SK-N-SH treated with all-trans-retinoic acid at 6 μM for 48 hours (cell line): Measurements from ENCODE around the gene FGF14.

ENCODE experiments used
- ESRRG ChIP-seq: fragments of 250-450 bp; sonication (Bioruptor Pico); IDR thresholded peaks from 2 replicates; pipeline ENCODE4 v1.6.1; 2021; ENCODE audit warnings: mild to moderate bottlenecking
- RARB ChIP-seq: fragments of 250-450 bp; sonication (Bioruptor Pico); IDR thresholded peaks from 2 replicates; pipeline ENCODE4 v1.8.0; 2021; ENCODE audit warnings: mild to moderate bottlenecking, moderate library complexity
- ZFP3 ChIP-seq: fragments of 250-450 bp; sonication (Bioruptor Pico); IDR thresholded peaks from 2 replicates; pipeline ENCODE4 v1.5.0; 2020; ENCODE audit warnings: mild to moderate bottlenecking, moderate library complexity
- TF ChIP-seq, protein P1 (sequence below): fragments of 250-450 bp; sonication (Bioruptor Pico); IDR thresholded peaks from 2 replicates; pipeline ENCODE4 v1.8.0; 2020; ENCODE audit warnings: mild to moderate bottlenecking, moderate library complexity, borderline replicate concordance

DNA sequence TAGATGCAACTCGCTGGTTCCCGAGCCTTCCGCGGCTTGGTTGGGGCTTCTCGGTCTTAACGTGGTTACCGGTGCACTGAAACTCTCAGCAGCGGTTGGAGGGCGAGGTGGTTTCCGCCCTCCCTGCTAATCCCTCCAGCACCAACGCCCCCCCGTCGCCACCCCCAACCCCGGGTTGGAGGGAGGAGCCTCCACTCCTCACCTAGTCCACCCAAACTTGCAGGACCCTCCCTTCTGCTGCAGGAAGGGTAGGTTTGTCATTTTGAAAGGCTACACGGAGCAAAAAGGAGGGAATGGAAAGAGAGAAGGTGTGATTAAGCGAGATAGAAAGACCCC, 484.4 kb downstream of the FGF14 start:
- TF ChIP-seq, protein P1, sequence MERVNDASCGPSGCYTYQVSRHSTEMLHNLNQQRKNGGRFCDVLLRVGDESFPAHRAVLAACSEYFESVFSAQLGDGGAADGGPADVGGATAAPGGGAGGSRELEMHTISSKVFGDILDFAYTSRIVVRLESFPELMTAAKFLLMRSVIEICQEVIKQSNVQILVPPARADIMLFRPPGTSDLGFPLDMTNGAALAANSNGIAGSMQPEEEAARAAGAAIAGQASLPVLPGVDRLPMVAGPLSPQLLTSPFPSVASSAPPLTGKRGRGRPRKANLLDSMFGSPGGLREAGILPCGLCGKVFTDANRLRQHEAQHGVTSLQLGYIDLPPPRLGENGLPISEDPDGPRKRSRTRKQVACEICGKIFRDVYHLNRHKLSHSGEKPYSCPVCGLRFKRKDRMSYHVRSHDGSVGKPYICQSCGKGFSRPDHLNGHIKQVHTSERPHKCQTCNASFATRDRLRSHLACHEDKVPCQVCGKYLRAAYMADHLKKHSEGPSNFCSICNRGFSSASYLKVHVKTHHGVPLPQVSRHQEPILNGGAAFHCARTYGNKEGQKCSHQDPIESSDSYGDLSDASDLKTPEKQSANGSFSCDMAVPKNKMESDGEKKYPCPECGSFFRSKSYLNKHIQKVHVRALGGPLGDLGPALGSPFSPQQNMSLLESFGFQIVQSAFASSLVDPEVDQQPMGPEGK (CRISPR knock-in tag), result no peak
- no peak for TF ChIP-seq ZFP3 (CRISPR knock-in tag)
- no peak for TF ChIP-seq RARB (CRISPR knock-in tag)
- no peak for TF ChIP-seq ESRRG (CRISPR knock-in tag)
